ENCODE measurements around the gene EEF1AKMT3. TPM values are rescaled to one million over a fixed set of nuclear protein-coding genes. Genes with fewer than 3 reads are reported as not detected.

Gene EEF1AKMT3
- total RNA-seq, 1 experiment from 2014 or later = 5.0 TPM

DNA sequence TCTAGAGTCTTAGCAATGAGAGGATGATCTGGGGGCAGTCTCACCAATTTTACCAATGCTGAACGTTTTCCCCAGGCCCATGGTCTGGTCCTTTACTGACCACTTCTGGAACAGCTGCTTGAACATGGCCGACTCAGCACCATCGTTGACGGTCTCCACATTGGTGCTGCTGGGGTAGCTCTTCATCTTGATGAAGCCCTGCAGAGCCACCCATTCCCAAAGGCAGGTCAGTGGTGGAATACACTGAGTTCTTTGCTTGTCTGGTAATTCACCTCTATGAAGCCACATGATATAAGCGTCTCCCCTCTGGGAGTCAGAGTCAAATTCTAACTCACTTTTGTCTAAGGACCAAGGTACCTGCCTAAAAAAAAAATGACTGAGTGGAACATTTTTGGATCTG, 35.9 kb downstream of the EEF1AKMT3 start:
- TF ChIP-seq, protein P1, sequence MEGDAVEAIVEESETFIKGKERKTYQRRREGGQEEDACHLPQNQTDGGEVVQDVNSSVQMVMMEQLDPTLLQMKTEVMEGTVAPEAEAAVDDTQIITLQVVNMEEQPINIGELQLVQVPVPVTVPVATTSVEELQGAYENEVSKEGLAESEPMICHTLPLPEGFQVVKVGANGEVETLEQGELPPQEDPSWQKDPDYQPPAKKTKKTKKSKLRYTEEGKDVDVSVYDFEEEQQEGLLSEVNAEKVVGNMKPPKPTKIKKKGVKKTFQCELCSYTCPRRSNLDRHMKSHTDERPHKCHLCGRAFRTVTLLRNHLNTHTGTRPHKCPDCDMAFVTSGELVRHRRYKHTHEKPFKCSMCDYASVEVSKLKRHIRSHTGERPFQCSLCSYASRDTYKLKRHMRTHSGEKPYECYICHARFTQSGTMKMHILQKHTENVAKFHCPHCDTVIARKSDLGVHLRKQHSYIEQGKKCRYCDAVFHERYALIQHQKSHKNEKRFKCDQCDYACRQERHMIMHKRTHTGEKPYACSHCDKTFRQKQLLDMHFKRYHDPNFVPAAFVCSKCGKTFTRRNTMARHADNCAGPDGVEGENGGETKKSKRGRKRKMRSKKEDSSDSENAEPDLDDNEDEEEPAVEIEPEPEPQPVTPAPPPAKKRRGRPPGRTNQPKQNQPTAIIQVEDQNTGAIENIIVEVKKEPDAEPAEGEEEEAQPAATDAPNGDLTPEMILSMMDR (IDR thresholded peaks at IDR 0.05; ENCODE audit: insufficient read depth in 1 of 2, low read depth in 1 of 2, low read length in 1 of 2, severe bottlenecking in 1 of 2, unreplicated experiment in 1 of 2) = no peak
- Mint-ChIP-seq H3K36me3 (ENCODE audit: insufficient read depth, unreplicated experiment) (peaks cover 6% of the 10 kb centered on the region), H3K9me3 (ENCODE audit: unreplicated experiment) (no peaks in the 10 kb centered on the region), H3K27me3 (ENCODE audit: insufficient read depth, unreplicated experiment) (no peaks in the 10 kb centered on the region), H3K4me1 (ENCODE audit: low read depth, unreplicated experiment) (no peaks in the 10 kb centered on the region), H3K27ac (ENCODE audit: unreplicated experiment) (no peak overlapping the region), H3K4me3 (ENCODE audit: unreplicated experiment) (no peak overlapping the region)
- POLR2A ChIA-PET = interaction anchor here (0.7 kb wide), 1 partner anchor 90 kb away, joined by 3 read pairs; no protein-coding TSS in a partner anchor
- BruUV-seq (replicated peaks) = no TSS peak
- intact Hi-C loops (cut with micrococcal nuclease; ENCODE audit: unreplicated experiment) = no loop called here
- no peak for DNase-seq
- CTCF ChIA-PET = no interaction called here
- no peak overlapping the region for H3K4me3 ChIP-seq (ENCODE audit: low read depth, low read length)
- no peaks in the 10 kb centered on the region for H3K4me1 ChIP-seq
- no peaks in the 10 kb centered on the region for H3K9me3 ChIP-seq
- no peaks in the 10 kb centered on the region for H3K36me3 ChIP-seq (ENCODE audit: control insufficient read depth, insufficient read depth, low read length)
- no peaks in the 10 kb centered on the region for H3K27me3 ChIP-seq (replicated peaks; ENCODE audit: control insufficient read depth, insufficient read depth, low read length)

DNA sequence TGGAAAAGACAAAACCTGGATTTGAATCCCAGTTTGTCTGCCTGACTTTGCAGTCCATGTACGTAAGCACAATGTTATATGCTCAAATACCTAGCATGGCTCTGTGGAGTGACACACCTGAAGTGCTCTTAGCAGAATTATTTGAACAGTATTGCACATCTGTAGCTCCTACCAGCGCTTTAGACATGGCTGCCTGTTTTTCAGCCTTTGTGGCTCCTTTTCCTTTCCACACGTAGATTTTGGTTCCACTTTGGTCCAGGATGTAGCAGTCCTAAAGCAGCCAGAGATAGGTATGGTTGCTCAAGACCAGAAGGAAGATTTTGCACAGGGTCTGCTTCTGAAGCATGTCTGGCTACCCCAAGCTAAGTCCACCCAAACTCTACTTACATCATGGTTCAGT, 37.0 kb downstream of the EEF1AKMT3 start:
- BruUV-seq (replicated peaks) = no TSS peak
- H3K9me3 ChIP-seq = no peaks in the 10 kb centered on the region
- Mint-ChIP-seq H3K36me3 (ENCODE audit: insufficient read depth, unreplicated experiment) (peaks cover 6% of the 10 kb centered on the region), H3K27me3 (ENCODE audit: insufficient read depth, unreplicated experiment) (no peaks in the 10 kb centered on the region), H3K9me3 (ENCODE audit: unreplicated experiment) (no peaks in the 10 kb centered on the region), H3K4me1 (ENCODE audit: low read depth, unreplicated experiment) (no peaks in the 10 kb centered on the region), H3K27ac (ENCODE audit: unreplicated experiment) (no peak overlapping the region), H3K4me3 (ENCODE audit: unreplicated experiment) (no peak overlapping the region)
- no peak overlapping the region for H3K4me3 ChIP-seq (ENCODE audit: low read depth, low read length)
- TF ChIP-seq, protein P1 (IDR thresholded peaks at IDR 0.05; ENCODE audit: insufficient read depth in 1 of 2, low read depth in 1 of 2, low read length in 1 of 2, severe bottlenecking in 1 of 2, unreplicated experiment in 1 of 2) = no peak
- no peak for DNase-seq
- no peaks in the 10 kb centered on the region for H3K36me3 ChIP-seq (ENCODE audit: control insufficient read depth, insufficient read depth, low read length)
- intact Hi-C loops (cut with micrococcal nuclease; ENCODE audit: unreplicated experiment) = no loop called here
- H3K27me3 ChIP-seq (replicated peaks; ENCODE audit: control insufficient read depth, insufficient read depth, low read length) = no peaks in the 10 kb centered on the region
- H3K4me1 ChIP-seq = no peaks in the 10 kb centered on the region
- ChIA-PET CTCF (no interaction called here), POLR2A (no interaction called here)

DNA sequence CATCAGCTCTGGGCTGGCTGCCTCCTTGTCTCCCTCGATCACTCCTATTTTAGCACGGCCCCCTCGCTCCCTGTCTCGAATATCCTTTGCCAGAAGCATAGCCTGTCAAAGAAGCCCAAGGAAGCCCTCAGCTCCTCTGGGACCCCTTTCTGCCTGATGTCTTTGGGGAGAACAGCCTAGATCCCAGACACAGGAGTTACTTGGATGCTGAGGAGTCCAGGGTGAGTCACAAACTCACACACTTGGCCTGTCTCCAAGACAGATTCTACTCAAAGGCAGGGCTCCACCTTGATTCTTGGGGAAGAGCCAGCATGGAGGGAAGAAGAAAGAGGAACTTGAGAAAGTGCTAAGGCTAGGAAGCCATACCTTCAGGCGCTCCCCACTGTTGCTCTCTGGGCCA, 38.0 kb downstream of the EEF1AKMT3 start:
- no peak for DNase-seq

More for the DNA sequence above, 38.0 kb downstream of the EEF1AKMT3 start:
- H3K27me3 ChIP-seq (replicated peaks; ENCODE audit: control insufficient read depth, insufficient read depth, low read length) = no peaks in the 10 kb centered on the region
- H3K36me3 ChIP-seq (ENCODE audit: control insufficient read depth, insufficient read depth, low read length) = no peaks in the 10 kb centered on the region
- ChIA-PET CTCF (no interaction called here), POLR2A (no interaction called here)
- no peaks in the 10 kb centered on the region for H3K4me1 Mint-ChIP-seq (ENCODE audit: low read depth, unreplicated experiment)
- H3K9me3 Mint-ChIP-seq (ENCODE audit: unreplicated experiment) = no peaks in the 10 kb centered on the region
- no peaks in the 10 kb centered on the region for H3K4me1 ChIP-seq
- H3K27me3 Mint-ChIP-seq (ENCODE audit: insufficient read depth, unreplicated experiment) = no peaks in the 10 kb centered on the region
- H3K9me3 ChIP-seq = no peaks in the 10 kb centered on the region
- H3K4me3 Mint-ChIP-seq (ENCODE audit: unreplicated experiment) = no peak overlapping the region
- intact Hi-C loops (cut with micrococcal nuclease; ENCODE audit: unreplicated experiment) = no loop called here
- BruUV-seq (replicated peaks) = no TSS peak
- H3K27ac Mint-ChIP-seq (ENCODE audit: unreplicated experiment) = no peak overlapping the region
- peaks cover 6% of the 10 kb centered on the region for H3K36me3 Mint-ChIP-seq (ENCODE audit: insufficient read depth, unreplicated experiment)
- TF ChIP-seq, protein P1 (IDR thresholded peaks at IDR 0.05; ENCODE audit: insufficient read depth in 1 of 2, low read depth in 1 of 2, low read length in 1 of 2, severe bottlenecking in 1 of 2, unreplicated experiment in 1 of 2) = no peak
- no peak overlapping the region for H3K4me3 ChIP-seq (ENCODE audit: low read depth, low read length)

All from Caco-2 (cell line).